ENCODE data around the gene TLE1.

Gene TLE1

GRCh38 chr9:81535542-81536241 lies 153.7 kb downstream of the TLE1 start:
- no peaks in the 10 kb centered on the region for H3K4me1 ChIP-seq
- H3K9ac ChIP-seq = no peak overlapping the region
- TF ChIP-seq Cebpa-rat (IDR thresholded peaks at IDR 0.05) = no peak
- H3K4me2 ChIP-seq = no peak overlapping the region
- H4K20me1 ChIP-seq = no peaks in the 10 kb centered on the region
- H3K9me3 ChIP-seq = no peaks in the 10 kb centered on the region
- no peaks in the 10 kb centered on the region for H3K36me3 ChIP-seq
- no peak overlapping the region for H3K27ac ChIP-seq
- no peaks in the 10 kb centered on the region for H3K27me3 ChIP-seq
- no peak overlapping the region for H3K4me3 ChIP-seq

- Histone ChIP-seq H3K4me1 (no peaks in the 10 kb centered on the region), H3K36me3 (no peaks in the 10 kb centered on the region), H4K20me1 (no peaks in the 10 kb centered on the region), H3K9me3 (no peaks in the 10 kb centered on the region), H3K4me3 (no peak overlapping the region), H3K27me3 (no peaks in the 10 kb centered on the region), H3K9ac (no peak overlapping the region), H3K27ac (no peak overlapping the region), H3K4me2 (no peak overlapping the region)
- no peak for TF ChIP-seq Cebpa-rat (IDR thresholded peaks at IDR 0.05)
Observed at GRCh38 chr9:81534138-81534875, 155.0 kb downstream of the TLE1 start.

Measured in BLaER1 (cell line).